ENCODE results near the gene CAMTA1. TPM values are rescaled to one million over a fixed set of nuclear protein-coding genes. Genes with fewer than 3 reads are reported as not detected.

The CAMTA1 gene
- total RNA-seq, 1 experiment from 2014 or later: 69.5 TPM

- no TSS peak for BruUV-seq (replicated peaks)
Observed at GRCh38 chr1:7554385-7555235, 769.4 kb downstream of the CAMTA1 start.

GRCh38 chr1:7555391-7556185 is 770.3 kb downstream of the CAMTA1 start:
- no TSS peak for BruUV-seq (replicated peaks)
- Histone ChIP-seq H2AFZ (ENCODE audit: low read depth, low read length, poor library complexity, severe bottlenecking) (no peak overlapping the region), H3K4me3 (replicated peaks in 1 of 2; ENCODE audit: low read depth in 1 of 2, low read length in 2 of 2) (no peak overlapping the region), H3K27me3 (ENCODE audit: insufficient read depth, low read length) (no peaks in the 10 kb centered on the region), H3K4me1 (ENCODE audit: control insufficient read depth in 1 of 2, insufficient read depth in 2 of 2, low read length in 2 of 2) (peaks cover 12 to 21% of the 10 kb centered on the region in 2 experiments; a peak in 3 of 4 replicates), H3K27ac (ENCODE audit: low read depth, low read length) (no peak overlapping the region), H3K9ac (ENCODE audit: low read length) (no peak overlapping the region), H3K9me2 (ENCODE audit: insufficient read depth) (no peaks in the 10 kb centered on the region), H3K79me2 (ENCODE audit: insufficient read depth, low read length) (no peaks in the 10 kb centered on the region), H3K9me3 (ENCODE audit: control insufficient read depth in 1 of 2, insufficient read depth in 1 of 2, low read depth in 1 of 2, low read length in 2 of 2) (no peaks in the 10 kb centered on the region), H3K36me3 (ENCODE audit: control insufficient read depth in 1 of 2, insufficient read depth in 2 of 2, low read length in 2 of 2) (no peaks in the 10 kb centered on the region), H3K4me2 (ENCODE audit: low read length) (no peak overlapping the region), H4K20me1 (ENCODE audit: insufficient read depth) (no peaks in the 10 kb centered on the region)
- no peak for DNase-seq (ENCODE audit: low read depth, low spot score)
- CTCF ChIA-PET: no interaction called here
- POLR2A ChIA-PET: no interaction called here
- ATAC-seq: no peak
- RAD21 ChIA-PET (ENCODE audit: low non-redundant PET in 1 of 2, low total read pairs in 2 of 2, uncharacterized antibody in 2 of 2, unreplicated experiment in 2 of 2): no interaction called here
- intact Hi-C loops (cut with micrococcal nuclease): no loop called here
- TF ChIP-seq CTCF (IDR thresholded peaks at IDR 0.05 in 2 of 3, conservative IDR thresholded peaks at IDR 0.05 in 1 of 3; ENCODE audit: borderline replicate concordance in 1 of 3, insufficient read depth in 1 of 3, low read depth in 2 of 3, low read length in 2 of 3): no peak
- no peak for TF ChIP-seq CBX3 (IDR thresholded peaks at IDR 0.05; ENCODE audit: low read depth)
- TF ChIP-seq EZH2phosphoT487 (IDR thresholded peaks at IDR 0.05; ENCODE audit: borderline replicate concordance): no peak
- TF ChIP-seq EZH2 (IDR thresholded peaks at IDR 0.05): no peak
- no peak for TF ChIP-seq EGR1 (IDR thresholded peaks at IDR 0.05; ENCODE audit: low read depth)
- TF ChIP-seq FOSL1 (IDR thresholded peaks at IDR 0.05; ENCODE audit: low read depth): no peak
- TF ChIP-seq ZBTB33 (IDR thresholded peaks at IDR 0.05; ENCODE audit: extremely low read depth, insufficient replicate concordance, low read length): no peak
- no peak for TF ChIP-seq ELF1 (IDR thresholded peaks at IDR 0.05; ENCODE audit: borderline replicate concordance, low read depth)
- TF ChIP-seq SRF (IDR thresholded peaks at IDR 0.05; ENCODE audit: low read depth): no peak
- no peak for TF ChIP-seq ATF3 (IDR thresholded peaks at IDR 0.05)
- TF ChIP-seq CEBPB (IDR thresholded peaks at IDR 0.05; ENCODE audit: low read depth): no peak

More at GRCh38 chr1:7554385-7555235, 769.4 kb downstream of the CAMTA1 start:
- Histone ChIP-seq H3K9me2 (ENCODE audit: insufficient read depth) (no peaks in the 10 kb centered on the region), H3K4me2 (ENCODE audit: low read length) (no peak overlapping the region), H2AFZ (ENCODE audit: low read depth, low read length, poor library complexity, severe bottlenecking) (no peak overlapping the region), H3K27ac (ENCODE audit: low read depth, low read length) (no peak overlapping the region), H4K20me1 (ENCODE audit: insufficient read depth) (no peaks in the 10 kb centered on the region), H3K36me3 (ENCODE audit: control insufficient read depth in 1 of 2, insufficient read depth in 2 of 2, low read length in 2 of 2) (no peaks in the 10 kb centered on the region), H3K4me1 (ENCODE audit: control insufficient read depth in 1 of 2, insufficient read depth in 2 of 2, low read length in 2 of 2) (peaks cover 20 to 31% of the 10 kb centered on the region in 2 experiments), H3K79me2 (ENCODE audit: insufficient read depth, low read length) (no peaks in the 10 kb centered on the region), H3K27me3 (ENCODE audit: insufficient read depth, low read length) (no peaks in the 10 kb centered on the region), H3K4me3 (replicated peaks in 1 of 2; ENCODE audit: low read depth in 1 of 2, low read length in 2 of 2) (no peak overlapping the region), H3K9ac (ENCODE audit: low read length) (no peak overlapping the region), H3K9me3 (ENCODE audit: control insufficient read depth in 1 of 2, insufficient read depth in 1 of 2, low read depth in 1 of 2, low read length in 2 of 2) (no peaks in the 10 kb centered on the region)
- POLR2A ChIA-PET: no interaction called here
- ATAC-seq: no peak
- DNase-seq (ENCODE audit: low read depth, low spot score): no peak
- RAD21 ChIA-PET (ENCODE audit: low non-redundant PET in 1 of 2, low total read pairs in 2 of 2, uncharacterized antibody in 2 of 2, unreplicated experiment in 2 of 2): no interaction called here
- TF ChIP-seq EGR1 (IDR thresholded peaks at IDR 0.05; ENCODE audit: low read depth): no peak
- TF ChIP-seq JUND (IDR thresholded peaks at IDR 0.05): no peak
- no peak for TF ChIP-seq ATF3 (IDR thresholded peaks at IDR 0.05)
- CTCF ChIA-PET: no interaction called here
- intact Hi-C loops (cut with micrococcal nuclease): no loop called here

All from HCT116 (cell line).